HepG2 (cell line): Measurements from ENCODE around the gene TCF19. TPM values are rescaled to one million over a fixed set of nuclear protein-coding genes. Genes with fewer than 3 reads are reported as not detected.

Experiments
- CBFB ChIP-seq: sonication (generic); formaldehyde crosslinking; IDR thresholded peaks from 2 replicates; pipeline ENCODE4 v1.4.0; 2020; ENCODE audit warnings: missing genetic modification reagents
- CHD2 ChIP-seq: IDR thresholded peaks from 2 replicates; pipeline ENCODE4 v1.6.1; 2011; ENCODE audit warnings: low read depth, low read length, improper control_type of control experiment
- CTCF ChIP-seq: sonication (generic); formaldehyde crosslinking; IDR thresholded peaks from 2 replicates; pipeline ENCODE4 v1.5.0; 2020; ENCODE audit warnings: mild to moderate bottlenecking, missing genetic modification reagents, moderate library complexity
- ELF4 ChIP-seq: sonication (generic); formaldehyde crosslinking; IDR thresholded peaks from 2 replicates; pipeline ENCODE4 v1.5.0; 2020; ENCODE audit warnings: missing genetic modification reagents, mild to moderate bottlenecking, moderate library complexity, borderline replicate concordance
- ETS1 ChIP-seq: sonication (generic); formaldehyde crosslinking; IDR thresholded peaks from 2 replicates; pipeline ENCODE4 v1.4.0; 2020; ENCODE audit warnings: missing genetic modification reagents
- GLI4 ChIP-seq: sonication (generic); formaldehyde crosslinking; IDR thresholded peaks from 2 replicates; pipeline ENCODE4 v1.5.1; 2020; ENCODE audit warnings: missing genetic modification reagents, mild to moderate bottlenecking, moderate library complexity, borderline replicate concordance
- HDAC2 ChIP-seq: sonication (generic); formaldehyde crosslinking; IDR thresholded peaks from 2 replicates; pipeline ENCODE4 v1.4.0; 2020; ENCODE audit warnings: missing genetic modification reagents
- HMGA1 ChIP-seq: sonication (generic); formaldehyde crosslinking; conservative IDR thresholded peaks from 2 replicates; pipeline ENCODE4 v1.4.0; 2020; ENCODE audit warnings: missing genetic modification reagents
- JUN ChIP-seq: sonication (generic); formaldehyde crosslinking; IDR thresholded peaks from 2 replicates; pipeline ENCODE4 v1.4.0; 2020; ENCODE audit warnings: mild to moderate bottlenecking, missing genetic modification reagents
- KLF15 ChIP-seq: sonication (generic); formaldehyde crosslinking; IDR thresholded peaks from 2 replicates; pipeline ENCODE4 v1.8.1; 2023; ENCODE audit warnings: borderline replicate concordance, mild to moderate bottlenecking, inconsistent platforms, missing genetic modification reagents, mixed read lengths
- KLF16 ChIP-seq, 2 experiments: sonication (generic) in 1 of 2; formaldehyde crosslinking in 1 of 2; IDR thresholded peaks; 2 replicates each; pipeline versions ENCODE4 v1.6.1 to v1.8.0; 2016 to 2023; ENCODE audit warnings: missing genetic modification reagents in 2 of 2, missing compliant biosample characterization in 1 of 2
- MEIS1 ChIP-seq: sonication (generic); formaldehyde crosslinking; IDR thresholded peaks from 2 replicates; pipeline ENCODE4 v1.9.0; 2021; ENCODE audit warnings: mild to moderate bottlenecking, missing genetic modification reagents, moderate library complexity, borderline replicate concordance
- MIER2 ChIP-seq: IDR thresholded peaks from 2 replicates; pipeline ENCODE4 v1.6.1; 2016; ENCODE audit warnings: missing biosample characterization, missing genetic modification reagents
- NFRKB ChIP-seq: fragments of 450-650 bp; IDR thresholded peaks from 2 replicates; pipeline ENCODE4 v1.6.1; 2017
- NPAS2 ChIP-seq: sonication (generic); formaldehyde crosslinking; IDR thresholded peaks from 2 replicates; pipeline ENCODE4 v1.8.0; 2022; ENCODE audit warnings: mild to moderate bottlenecking, missing genetic modification reagents, borderline replicate concordance
- PAF1 ChIP-seq: IDR thresholded peaks from 2 replicates; pipeline ENCODE4 v1.6.1; 2016; ENCODE audit warnings: missing genetic modification reagents, missing compliant biosample characterization
- SOX6 ChIP-seq, 2 experiments: fragments of 450-650 bp in 1 of 2; sonication (generic) in 1 of 2; formaldehyde crosslinking in 1 of 2; IDR thresholded peaks; 2 replicates each; pipeline versions ENCODE4 v1.4.0 to v1.6.1; 2017 to 2020; ENCODE audit warnings: antibody characterized with exemption in 1 of 2, mild to moderate bottlenecking in 1 of 2, missing genetic modification reagents in 1 of 2
- TBX2 ChIP-seq: sonication (generic); formaldehyde crosslinking; IDR thresholded peaks from 2 replicates; pipeline ENCODE4 v1.5.0; 2020; ENCODE audit warnings: missing genetic modification reagents, mild to moderate bottlenecking, borderline replicate concordance
- TRIM24 ChIP-seq: sonication (generic); formaldehyde crosslinking; IDR thresholded peaks from 2 replicates; pipeline ENCODE4 v1.8.0; 2022; ENCODE audit warnings: mild to moderate bottlenecking, missing genetic modification reagents
- ZFP41 ChIP-seq: sonication (generic); formaldehyde crosslinking; IDR thresholded peaks from 2 replicates; pipeline ENCODE4 v1.4.0; 2020; ENCODE audit warnings: mild to moderate bottlenecking, missing genetic modification reagents, borderline replicate concordance
- ZNF251 ChIP-seq: sonication (generic); formaldehyde crosslinking; IDR thresholded peaks from 2 replicates; pipeline ENCODE4 v1.9.0; 2021; ENCODE audit warnings: mild to moderate bottlenecking, missing genetic modification reagents
- ZNF629 ChIP-seq: sonication (generic); formaldehyde crosslinking; conservative IDR thresholded peaks from 2 replicates; pipeline ENCODE4 v1.5.0; 2020; ENCODE audit warnings: missing genetic modification reagents
- ZNF775 ChIP-seq: sonication (generic); formaldehyde crosslinking; IDR thresholded peaks from 2 replicates; pipeline ENCODE4 v1.4.0; 2020; ENCODE audit warnings: missing genetic modification reagents, mild to moderate bottlenecking, moderate library complexity, borderline replicate concordance
- polyA plus RNA-seq, 8 experiments: library from polyadenylated mRNA; depleted of rRNA in 3 of 8; stranded (reverse) in 7 of 8; unstranded in 1 of 8; fragments of >200 nt; fragmentation: Illumina TruSeq in 4 of 8; extraction: Trizol in 4 of 8; gene quantifications; 2 replicates each; pipeline versions ENCODE4 v1.2.1 to v1.2.3, GENCODE V29; 2011 to 2016; ENCODE audit warnings: low read depth in 4 of 8, missing spikeins in 1 of 8, mixed read lengths in 1 of 8; ENCODE audit not compliant: insufficient read depth in 1 of 8
- total RNA-seq, 5 experiments: library from RNA; depleted of rRNA; stranded (reverse); fragments of >200 nt; fragmentation: Illumina TruSeq; extraction: Trizol; gene quantifications; 2 replicates each; pipeline ENCODE4 v1.2.3, GENCODE V29; 2016; ENCODE audit warnings: low read depth in 1 of 5
- TF ChIP-seq, protein P1 (sequence below): sonication (generic); formaldehyde crosslinking; IDR thresholded peaks from 2 replicates; pipeline ENCODE4 v1.4.0; 2020; ENCODE audit warnings: missing genetic modification reagents, borderline replicate concordance

The TCF19 gene
- total and polyA plus RNA-seq, 2 of the 13 experiments (the other 11 are each of a cell fraction or from before 2014, with no cell fraction given), result 4.9 to 22.2 TPM

- no peak for TF ChIP-seq NPAS2 (CRISPR knock-in tag)
- TF ChIP-seq HMGA1, result no peak
- TF ChIP-seq JUN (CRISPR knock-in tag), result peak; percentile 68
- peak; percentile 68; the same call in 1 of the 2 replicates for TF ChIP-seq ELF4 (CRISPR knock-in tag)
- TF ChIP-seq ZFP41, result no peak
- no peak for TF ChIP-seq CHD2
- TF ChIP-seq TBX2 (CRISPR knock-in tag), result peak; percentile 77; the same call in 1 of the 2 replicates
- TF ChIP-seq, protein P1, sequence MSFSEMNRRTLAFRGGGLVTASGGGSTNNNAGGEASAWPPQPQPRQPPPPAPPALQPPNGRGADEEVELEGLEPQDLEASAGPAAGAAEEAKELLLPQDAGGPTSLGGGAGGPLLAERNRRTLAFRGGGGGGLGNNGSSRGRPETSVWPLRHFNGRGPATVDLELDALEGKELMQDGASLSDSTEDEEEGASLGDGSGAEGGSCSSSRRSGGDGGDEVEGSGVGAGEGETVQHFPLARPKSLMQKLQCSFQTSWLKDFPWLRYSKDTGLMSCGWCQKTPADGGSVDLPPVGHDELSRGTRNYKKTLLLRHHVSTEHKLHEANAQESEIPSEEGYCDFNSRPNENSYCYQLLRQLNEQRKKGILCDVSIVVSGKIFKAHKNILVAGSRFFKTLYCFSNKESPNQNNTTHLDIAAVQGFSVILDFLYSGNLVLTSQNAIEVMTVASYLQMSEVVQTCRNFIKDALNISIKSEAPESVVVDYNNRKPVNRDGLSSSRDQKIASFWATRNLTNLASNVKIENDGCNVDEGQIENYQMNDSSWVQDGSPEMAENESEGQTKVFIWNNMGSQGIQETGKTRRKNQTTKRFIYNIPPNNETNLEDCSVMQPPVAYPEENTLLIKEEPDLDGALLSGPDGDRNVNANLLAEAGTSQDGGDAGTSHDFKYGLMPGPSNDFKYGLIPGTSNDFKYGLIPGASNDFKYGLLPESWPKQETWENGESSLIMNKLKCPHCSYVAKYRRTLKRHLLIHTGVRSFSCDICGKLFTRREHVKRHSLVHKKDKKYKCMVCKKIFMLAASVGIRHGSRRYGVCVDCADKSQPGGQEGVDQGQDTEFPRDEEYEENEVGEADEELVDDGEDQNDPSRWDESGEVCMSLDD (CRISPR knock-in tag), result peak; percentile 61; the same call in 1 of the 2 replicates
- TF ChIP-seq TRIM24 (CRISPR knock-in tag), result no peak
- TF ChIP-seq ZNF251 (CRISPR knock-in tag), result no peak
- no peak for TF ChIP-seq KLF16 (CRISPR knock-in tag; IDR thresholded peaks at IDR 0.05)
- no peak for TF ChIP-seq KLF15
- peak; percentile 68; the same call in 1 of the 2 replicates for TF ChIP-seq HDAC2 (CRISPR knock-in tag)
- no peak for TF ChIP-seq ZNF629 (CRISPR knock-in tag)
- no peak for TF ChIP-seq NFRKB
- TF ChIP-seq GLI4, result no peak
- peak; percentile 87; the same call in 1 of the 2 replicates for TF ChIP-seq MEIS1 (CRISPR knock-in tag)
- peak; percentile 40 for TF ChIP-seq CTCF (CRISPR knock-in tag)
- TF ChIP-seq MIER2 (CRISPR knock-in tag), result no peak; the same call in 1 of the 2 replicates
- peak; percentile 84; the same call in 1 of the 2 replicates for TF ChIP-seq CBFB (CRISPR knock-in tag)
- no peak for TF ChIP-seq SOX6 (IDR thresholded peaks at IDR 0.05)
- peak; percentile 40; the same call in 1 of the 2 replicates for TF ChIP-seq SOX6 (CRISPR knock-in tag; IDR thresholded peaks at IDR 0.05)
- no peak for TF ChIP-seq PAF1
- no peak for TF ChIP-seq ZNF775 (CRISPR knock-in tag)
- TF ChIP-seq ETS1, result no peak
Measured at GRCh38 chr6:31197559-31198305, 39.3 kb downstream of the TCF19 start (continued).
